Measurements from ENCODE around the gene C17orf75.

DNA sequence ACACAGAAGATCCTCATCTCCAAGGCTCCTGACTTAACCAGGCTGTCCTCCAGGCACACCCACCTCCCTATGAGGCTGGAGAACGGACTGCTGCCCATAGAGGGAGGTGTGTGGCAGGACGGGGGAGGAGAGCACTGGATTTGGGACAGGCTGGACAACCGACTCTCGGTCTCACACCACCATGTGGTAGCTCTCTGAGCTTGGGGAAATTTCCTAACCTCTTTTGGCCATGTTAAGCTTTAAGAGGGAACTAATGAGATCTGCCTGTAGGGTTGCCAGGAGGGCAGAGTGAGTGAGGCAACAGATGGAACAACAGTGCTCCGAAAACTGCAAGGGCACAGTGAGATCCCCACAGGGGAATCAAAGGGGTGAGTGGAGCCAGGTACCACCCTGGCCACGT lies 43.7 kb downstream of the C17orf75 start:
- TF ChIP-seq CTCF (IDR thresholded peaks at IDR 0.05 in 8 of 11, conservative IDR thresholded peaks at IDR 0.05 in 3 of 11) (no peak), POLR2A (IDR thresholded peaks at IDR 0.05) (no peak), POLR2AphosphoS5 (IDR thresholded peaks at IDR 0.05) (no peak)

Measured in spleen (tissue), 7 donors.